ENCODE measurements around the gene SMIM29.

DNA sequence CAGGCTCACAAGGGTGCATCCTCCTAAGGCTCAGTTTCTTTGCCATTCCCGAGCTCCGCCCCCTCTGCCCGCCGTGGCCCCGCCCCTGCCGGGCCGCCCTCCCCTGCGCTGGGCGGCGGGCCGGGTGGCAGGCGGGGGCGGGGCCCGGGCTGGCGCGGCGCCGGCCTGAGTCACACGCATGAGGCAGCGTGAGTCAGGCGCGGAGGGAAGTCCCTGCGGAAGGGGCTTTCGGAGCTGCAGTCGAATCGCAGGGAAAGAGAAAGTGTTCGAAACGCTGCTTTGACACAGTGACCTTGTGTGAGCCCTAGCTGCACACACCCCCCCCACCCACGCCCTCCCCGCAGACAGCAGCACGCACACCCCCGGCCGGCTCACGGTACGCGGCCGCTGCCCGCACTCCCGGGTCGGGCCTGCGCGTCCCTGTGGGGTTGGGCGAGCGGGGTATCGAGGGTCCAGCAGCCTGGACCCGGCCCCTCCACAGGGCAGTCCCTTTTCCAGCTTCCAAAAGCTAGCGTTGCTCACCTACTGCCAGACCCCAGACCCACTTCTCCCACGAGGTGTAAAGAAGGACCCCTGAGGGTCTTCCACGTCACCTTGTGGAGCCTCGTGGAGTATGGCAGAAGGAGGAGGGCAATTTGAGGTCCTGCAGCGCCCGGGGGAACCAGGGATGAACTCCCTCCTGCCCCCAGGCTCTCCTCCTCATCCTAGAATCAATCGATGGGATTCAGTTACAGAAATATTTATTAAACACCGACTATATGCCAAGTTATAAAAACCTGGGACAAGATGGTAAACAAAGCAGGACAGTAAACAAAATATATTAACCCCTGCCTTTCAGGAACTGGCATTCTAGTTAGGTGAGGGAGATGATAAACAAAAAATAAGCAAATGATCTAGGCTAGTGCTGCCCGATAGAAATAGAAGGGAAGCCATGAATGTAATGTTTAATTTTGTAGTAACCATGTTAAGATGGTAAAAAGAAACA lies 24.6 kb downstream of the SMIM29 start:
- TF ChIP-seq, protein P1, sequence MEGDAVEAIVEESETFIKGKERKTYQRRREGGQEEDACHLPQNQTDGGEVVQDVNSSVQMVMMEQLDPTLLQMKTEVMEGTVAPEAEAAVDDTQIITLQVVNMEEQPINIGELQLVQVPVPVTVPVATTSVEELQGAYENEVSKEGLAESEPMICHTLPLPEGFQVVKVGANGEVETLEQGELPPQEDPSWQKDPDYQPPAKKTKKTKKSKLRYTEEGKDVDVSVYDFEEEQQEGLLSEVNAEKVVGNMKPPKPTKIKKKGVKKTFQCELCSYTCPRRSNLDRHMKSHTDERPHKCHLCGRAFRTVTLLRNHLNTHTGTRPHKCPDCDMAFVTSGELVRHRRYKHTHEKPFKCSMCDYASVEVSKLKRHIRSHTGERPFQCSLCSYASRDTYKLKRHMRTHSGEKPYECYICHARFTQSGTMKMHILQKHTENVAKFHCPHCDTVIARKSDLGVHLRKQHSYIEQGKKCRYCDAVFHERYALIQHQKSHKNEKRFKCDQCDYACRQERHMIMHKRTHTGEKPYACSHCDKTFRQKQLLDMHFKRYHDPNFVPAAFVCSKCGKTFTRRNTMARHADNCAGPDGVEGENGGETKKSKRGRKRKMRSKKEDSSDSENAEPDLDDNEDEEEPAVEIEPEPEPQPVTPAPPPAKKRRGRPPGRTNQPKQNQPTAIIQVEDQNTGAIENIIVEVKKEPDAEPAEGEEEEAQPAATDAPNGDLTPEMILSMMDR (IDR thresholded peaks at IDR 0.05) = no peak
- no peak for TF ChIP-seq ZFX (IDR thresholded peaks at IDR 0.05; ENCODE audit: borderline replicate concordance)

Measured in 22Rv1 (cell line).